SK-N-SH (cell line): Measurements from ENCODE around the gene EEF1AKMT3. TPM values are rescaled to one million over a fixed set of nuclear protein-coding genes. Genes with fewer than 3 reads are reported as not detected.

Experiments used
- CTCF ChIA-PET: fragments of 300-600, 350-600 bp; formaldehyde crosslinking; extraction: SDS; loops from one replicate; lab custom pipeline; 2021; lab: Yijun Ruan, JAX
- POLR2A ChIA-PET: fragments of 350-600 bp; sonication (Branson Sonifier 250); formaldehyde crosslinking; extraction: SDS; loops from one replicate; lab custom pipeline; 2020; ENCODE audit warnings: antibody characterized with exemption, inconsistent platforms; lab: Yijun Ruan, JAX
- DNase-seq: peaks from one replicate; pipeline ENCODE4 v3.0.0; 2012
- H2AFZ ChIP-seq: fragments of 200-600 bp; sonication (generic); 2 replicates; pipeline ENCODE4 v1.8.1; 2016; ENCODE audit warnings: antibody characterized with exemption, mild to moderate bottlenecking, low read depth
- H3F3A ChIP-seq: fragments of 200-600 bp; sonication (generic); replicated peaks from 2 replicates; pipeline ENCODE3; 2016; ENCODE audit warnings: antibody characterized with exemption, mild to moderate bottlenecking; ENCODE audit not compliant: insufficient read depth
- H3K27ac ChIP-seq, 2 experiments: fragments of 200-500 bp in 1 of 2; fragments of 200-600 bp in 1 of 2; sonication (Bioruptor generic) in 1 of 2; sonication (generic), shearing (Covaris generic) in 1 of 2; 2 replicates each; pipeline versions ENCODE4 v1.5.1 to v1.6.1; 2014 to 2016; ENCODE audit warnings: low read depth in 2 of 2, inconsistent platforms in 1 of 2, low read length in 1 of 2, mild to moderate bottlenecking in 1 of 2, mixed read lengths in 1 of 2
- H3K27me3 ChIP-seq: fragments of 200-600 bp; sonication (generic), shearing (Covaris generic); 2 replicates; pipeline ENCODE4 v1.6.1; 2016; ENCODE audit warnings: mixed run types; ENCODE audit not compliant: insufficient read depth
- H3K36me3 ChIP-seq, 2 experiments: fragments of 200-500 bp in 1 of 2; fragments of 200-600 bp in 1 of 2; sonication (Bioruptor generic) in 1 of 2; sonication (generic) in 1 of 2; replicated peaks in 1 of 2; 2 replicates each; pipeline versions ENCODE3 to v1.5.1; 2014 to 2016; ENCODE audit warnings: low read length in 1 of 2, mild to moderate bottlenecking in 1 of 2; ENCODE audit not compliant: insufficient read depth in 2 of 2, control insufficient read depth in 1 of 2
- H3K4me1 ChIP-seq, 2 experiments: fragments of 200-500 bp in 1 of 2; fragments of 200-600 bp in 1 of 2; sonication (Bioruptor generic) in 1 of 2; sonication (generic), shearing (Covaris generic) in 1 of 2; 2 replicates each; pipeline versions ENCODE4 v1.5.1 to v1.6.1; 2014 to 2016; ENCODE audit warnings: low read depth in 1 of 2, low read length in 1 of 2, mixed run types in 1 of 2; ENCODE audit not compliant: insufficient read depth in 2 of 2, control insufficient read depth in 1 of 2
- H3K4me2 ChIP-seq: fragments of 200-600 bp; sonication (generic), shearing (Covaris generic); 2 replicates; pipeline ENCODE4 v1.6.1; 2017; ENCODE audit warnings: mixed run types
- H3K4me3 ChIP-seq, 2 experiments: fragments of 200-500 bp in 1 of 2; fragments of 200-600 bp in 1 of 2; sonication (Bioruptor generic) in 1 of 2; sonication (generic), shearing (Covaris generic) in 1 of 2; 2 replicates each; pipeline versions ENCODE4 v1.5.1 to v1.8.1; 2014 to 2016; ENCODE audit warnings: low read depth in 2 of 2, inconsistent platforms in 1 of 2, low read length in 1 of 2, mild to moderate bottlenecking in 1 of 2, mixed read lengths in 1 of 2, moderate library complexity in 1 of 2
- H3K79me2 ChIP-seq: fragments of 200-600 bp; sonication (generic); 2 replicates; pipeline ENCODE4 v1.8.1; 2017; ENCODE audit warnings: mild to moderate bottlenecking; ENCODE audit not compliant: insufficient read depth
- H3K9ac ChIP-seq: fragments of 200-600 bp; sonication (generic); 2 replicates; pipeline ENCODE4 v1.6.1; 2017; ENCODE audit warnings: mixed run types
- H3K9me2 ChIP-seq: fragments of 200-600 bp; sonication (generic); 2 replicates; pipeline ENCODE4 v1.6.1; 2017; ENCODE audit warnings: mixed run types
- H3K9me3 ChIP-seq: fragments of 200-600 bp; sonication (generic); 2 replicates; pipeline ENCODE4 v1.6.1; 2017; ENCODE audit warnings: mixed run types, mild to moderate bottlenecking, moderate library complexity
- H4K20me1 ChIP-seq: fragments of 200-600 bp; sonication (generic); 2 replicates; pipeline ENCODE4 v1.6.1; 2017; ENCODE audit warnings: mild to moderate bottlenecking, mixed run types; ENCODE audit not compliant: insufficient read depth
- FOSL2 ChIP-seq: IDR thresholded peaks from 2 replicates; pipeline ENCODE4 v1.4.0; 2012; ENCODE audit warnings: low read depth, mild to moderate bottlenecking, moderate library complexity, borderline replicate concordance
- IRF3 ChIP-seq: fragments of 150-350 bp; IDR thresholded peaks from 2 replicates; pipeline ENCODE4 v1.6.1; 2016; ENCODE audit warnings: mild to moderate bottlenecking, low read depth, low read length
- MXI1 ChIP-seq: IDR thresholded peaks from 2 replicates; pipeline ENCODE4 v1.6.1; 2012; ENCODE audit warnings: mild to moderate bottlenecking, low read depth, low read length, improper control_type of control experiment
- RAD21 ChIP-seq: IDR thresholded peaks from 2 replicates; pipeline ENCODE4 v1.6.1; 2012; ENCODE audit warnings: mild to moderate bottlenecking, low read length
- RCOR1 ChIP-seq: fragments of 150-350 bp; IDR thresholded peaks from 2 replicates; pipeline ENCODE4 v1.6.1; 2017; ENCODE audit warnings: antibody characterized with exemption, low read length
- REST ChIP-seq: IDR thresholded peaks from 2 replicates; pipeline ENCODE4 v1.6.1; 2012; ENCODE audit warnings: mild to moderate bottlenecking, low read depth, low read length, moderate library complexity
- SIN3A ChIP-seq: IDR thresholded peaks from 2 replicates; pipeline ENCODE4 v1.6.1; 2012; ENCODE audit warnings: low read depth, mild to moderate bottlenecking, low read length, moderate library complexity, borderline replicate concordance
- SMC3 ChIP-seq: IDR thresholded peaks from 2 replicates; pipeline ENCODE4 v1.6.1; 2012; ENCODE audit warnings: low read depth, low read length, improper control_type of control experiment
- USF1 ChIP-seq: IDR thresholded peaks from 2 replicates; pipeline ENCODE4 v1.4.0; 2012; ENCODE audit warnings: low read depth, borderline replicate concordance
- WGBS: methylation state at CpG from one replicate; pipeline ENCODE4 v1.1.6; 2017; ENCODE audit warnings: low lambda C conversion rate; 5-methylcytosine and 5-hydroxymethylcytosine counted together
- polyA plus RNA-seq, 3 experiments: library from polyadenylated mRNA; depleted of rRNA; stranded (reverse); fragments of >200 nt; gene quantifications; 2 replicates each; pipeline ENCODE4 v1.2.3, GENCODE V29; 2012

EEF1AKMT3 gene
- polyA plus RNA-seq (2012; rRNA removed): 10.3 and 10.8 TPM in 2 replicates
- polyA plus RNA-seq (2012; cell fraction: cytosol; rRNA removed): 10.6 and 11.1 TPM in 2 replicates
- polyA plus RNA-seq (2012; cell fraction: nucleus; rRNA removed): 12.7 and 13.1 TPM in 2 replicates

GRCh38 chr12:57772429-57773322 is at the start of gene EEF1AKMT3:
TSS of gene EEF1AKMT3 (plus strand) at chr12:57772614. CDS start at chr12:57772725, 111 bp downstream.
- 4% methylated on average over 52 of the region's 67 CpGs for WGBS

More at GRCh38 chr12:57772429-57773322, at the start of gene EEF1AKMT3:
- POLR2A ChIA-PET: interaction anchor here (0.7 to 1.2 kb wide), 4 partner anchors 9 to 19 kb away, joined by 4 to 5 read pairs (median 4); no protein-coding TSS in a partner anchor
- Histone ChIP-seq H2AFZ (peak within 1 kb of the TSS; percentile 88), H3K27ac (peak within 1 kb of the TSS; percentile 92 to 93), H3K9me2 (no peaks in the 10 kb centered on the region), H3K79me2 (peaks cover 33% of the 10 kb centered on the region), H3F3A (peaks cover 3% of the 10 kb centered on the region), H3K4me3 (peak within 1 kb of the TSS; percentile 60 to 78), H3K9me3 (no peaks in the 10 kb centered on the region), H3K27me3 (no peaks in the 10 kb centered on the region), H3K36me3 (peaks cover 9 to 21% of the 10 kb centered on the region in 2 experiments), H3K4me2 (peak within 1 kb of the TSS; percentile 93), H3K4me1 (peaks cover 3 to 12% of the 10 kb centered on the region in 2 experiments; a peak in 1 of 4 replicates), H4K20me1 (no peaks in the 10 kb centered on the region), H3K9ac (peak within 1 kb of the TSS; percentile 88)
- CTCF ChIA-PET: interaction anchor here (0.8 to 1.5 kb wide), 4 partner anchors 9 to 46 kb away, joined by 4 to 6 read pairs (median 4); partner anchors contain the start of gene TSFM
- DNase-seq: peak; percentile 81
- TF ChIP-seq SMC3 (no peak), USF1 (no peak), IRF3 (no peak), RCOR1 (no peak), RAD21 (no peak), MXI1 (peak; percentile 45; the same call in 1 of the 2 replicates), SIN3A (peak; percentile 21; the same call in 1 of the 2 replicates), REST (no peak), FOSL2 (no peak)
